WTC11 (cell line): ENCODE results near the gene TCF12. TPM values are rescaled to one million over a fixed set of nuclear protein-coding genes. Genes with fewer than 3 reads are reported as not detected.

Experiments used
- ATAC-seq: fragments of 200-7000 bp; cut with Tn5 transposase; 2 replicates; pipeline ENCODE4 v1.10.0; 2021; ENCODE audit warnings: mild to moderate bottlenecking, moderate library complexity
- CTCF ChIA-PET: fragments of 300-600 bp; sonication (Branson Sonifier 250); formaldehyde crosslinking; loops from one replicate; lab custom pipeline; 2021; ENCODE audit warnings: antibody characterized with exemption; lab: Charles Lee
- POLR2A ChIA-PET: fragments of 350-600 bp; sonication (Branson Sonifier 250); formaldehyde crosslinking; loops from one replicate; lab custom pipeline; 2021; ENCODE audit warnings: antibody characterized with exemption; lab: Charles Lee
- DNase-seq: peaks from one replicate; pipeline ENCODE4 v3.0.0; 2021; ENCODE audit warnings: low spot score
- H3K27ac Mint-ChIP-seq: 2 replicates; pipeline ENCODE4 v1.8.0; 2021; ENCODE audit warnings: mixed read lengths
- H3K27me3 Mint-ChIP-seq: 2 replicates; pipeline ENCODE4 v1.8.0; 2021; ENCODE audit warnings: low read depth, mild to moderate bottlenecking, moderate library complexity, mixed read lengths
- H3K36me3 Mint-ChIP-seq: 2 replicates; pipeline ENCODE4 v1.8.0; 2021; ENCODE audit warnings: mixed read lengths
- H3K4me1 Mint-ChIP-seq: 2 replicates; pipeline ENCODE4 v1.8.0; 2022; ENCODE audit warnings: mixed read lengths
- H3K4me3 Mint-ChIP-seq: 2 replicates; pipeline ENCODE4 v1.8.0; 2021; ENCODE audit warnings: mild to moderate bottlenecking, moderate library complexity, mixed read lengths
- H3K9me3 Mint-ChIP-seq: 2 replicates; pipeline ENCODE4 v1.8.0; 2021; ENCODE audit warnings: mixed read lengths
- ETV6 ChIP-seq: sonication (generic); formaldehyde crosslinking; IDR thresholded peaks from 2 replicates; pipeline ENCODE4 v1.8.1; 2022; ENCODE audit warnings: mild to moderate bottlenecking, missing genetic modification reagents
- GRHL2 ChIP-seq: fragments of 250-450 bp; sonication (Bioruptor Pico); IDR thresholded peaks from 2 replicates; pipeline ENCODE4 v1.8.0; 2022; ENCODE audit warnings: mild to moderate bottlenecking, moderate library complexity; ENCODE audit not compliant: insufficient replicate concordance, severe bottlenecking
- JAZF1 ChIP-seq: fragments of 250-450 bp; sonication (Bioruptor Pico); IDR thresholded peaks from 2 replicates; pipeline ENCODE4 v1.9.0; 2021; ENCODE audit warnings: moderate library complexity, mild to moderate bottlenecking, inconsistent platforms
- RORB ChIP-seq: fragments of 250-450 bp; sonication (Bioruptor Pico); IDR thresholded peaks from 2 replicates; pipeline ENCODE4 v1.9.0; 2021; ENCODE audit warnings: mild to moderate bottlenecking
- TEAD1 ChIP-seq: sonication (generic); formaldehyde crosslinking; IDR thresholded peaks from 2 replicates; pipeline ENCODE4 v1.8.0; 2022; ENCODE audit warnings: mild to moderate bottlenecking, missing genetic modification reagents
- ZBTB21 ChIP-seq: sonication (generic); formaldehyde crosslinking; IDR thresholded peaks from 2 replicates; pipeline ENCODE4 v1.8.1; 2023; ENCODE audit warnings: mild to moderate bottlenecking, missing genetic modification reagents, borderline replicate concordance
- ZNF396 ChIP-seq: fragments of 250-450 bp; sonication (Bioruptor Pico); IDR thresholded peaks from 2 replicates; pipeline ENCODE4 v1.8.0; 2021; ENCODE audit warnings: mild to moderate bottlenecking, moderate library complexity, borderline replicate concordance
- total RNA-seq: library from RNA; stranded (reverse); gene quantifications from 3 replicates; pipeline ENCODE4 v1.2.3, GENCODE V29; 2021
- TF ChIP-seq, protein P1 (sequence below): sonication (generic); formaldehyde crosslinking; IDR thresholded peaks from 2 replicates; pipeline ENCODE4 v1.8.0; 2022; ENCODE audit warnings: missing genetic modification reagents
- TF ChIP-seq, protein P2 (sequence below): sonication (generic); formaldehyde crosslinking; IDR thresholded peaks from 2 replicates; pipeline ENCODE4 v1.8.1; 2022; ENCODE audit warnings: low read depth, missing genetic modification reagents, borderline replicate concordance
- TF ChIP-seq, protein P3 (sequence below): fragments of 250-450 bp; sonication (Bioruptor Pico); IDR thresholded peaks from 2 replicates; pipeline ENCODE4 v1.9.0; 2021; ENCODE audit warnings: mild to moderate bottlenecking, borderline replicate concordance

Gene TCF12
- total RNA-seq, 1 experiment from 2014 or later, result 73.2 TPM

DNA sequence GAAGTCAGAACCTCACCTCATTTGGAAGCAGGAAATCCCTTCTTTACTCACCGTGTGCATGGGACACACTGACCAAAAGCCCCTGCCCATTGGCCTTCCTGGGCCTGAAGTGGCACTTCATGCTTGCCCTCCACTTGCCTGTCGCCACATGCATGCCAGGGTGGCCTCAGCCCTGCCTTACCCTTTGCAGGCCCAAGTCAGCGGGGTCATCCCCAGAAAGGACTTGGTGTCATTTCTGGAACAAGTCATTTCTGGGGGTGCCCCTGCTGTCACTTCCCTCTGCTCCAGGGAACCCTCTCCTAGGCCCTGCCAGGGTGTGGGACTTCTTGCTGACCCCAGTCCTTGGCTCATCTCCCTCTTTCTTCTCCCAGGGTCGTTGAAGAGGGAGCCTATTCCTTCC lies 398.0 kb downstream of the TCF12 start:
- CTCF ChIA-PET, result interaction anchor here (0.9 kb wide), 1 partner anchor 178 kb away, joined by 3 read pairs; no protein-coding TSS in a partner anchor
- no peaks in the 10 kb centered on the region for H3K36me3 Mint-ChIP-seq
- no peaks in the 10 kb centered on the region for H3K9me3 Mint-ChIP-seq
- TF ChIP-seq ZNF396 (CRISPR knock-in tag) (no peak), TEAD1 (CRISPR knock-in tag) (no peak), RORB (CRISPR knock-in tag) (no peak), GRHL2 (CRISPR knock-in tag) (no peak), ZBTB21 (CRISPR knock-in tag) (no peak), JAZF1 (CRISPR knock-in tag) (no peak)
- TF ChIP-seq, protein P1, sequence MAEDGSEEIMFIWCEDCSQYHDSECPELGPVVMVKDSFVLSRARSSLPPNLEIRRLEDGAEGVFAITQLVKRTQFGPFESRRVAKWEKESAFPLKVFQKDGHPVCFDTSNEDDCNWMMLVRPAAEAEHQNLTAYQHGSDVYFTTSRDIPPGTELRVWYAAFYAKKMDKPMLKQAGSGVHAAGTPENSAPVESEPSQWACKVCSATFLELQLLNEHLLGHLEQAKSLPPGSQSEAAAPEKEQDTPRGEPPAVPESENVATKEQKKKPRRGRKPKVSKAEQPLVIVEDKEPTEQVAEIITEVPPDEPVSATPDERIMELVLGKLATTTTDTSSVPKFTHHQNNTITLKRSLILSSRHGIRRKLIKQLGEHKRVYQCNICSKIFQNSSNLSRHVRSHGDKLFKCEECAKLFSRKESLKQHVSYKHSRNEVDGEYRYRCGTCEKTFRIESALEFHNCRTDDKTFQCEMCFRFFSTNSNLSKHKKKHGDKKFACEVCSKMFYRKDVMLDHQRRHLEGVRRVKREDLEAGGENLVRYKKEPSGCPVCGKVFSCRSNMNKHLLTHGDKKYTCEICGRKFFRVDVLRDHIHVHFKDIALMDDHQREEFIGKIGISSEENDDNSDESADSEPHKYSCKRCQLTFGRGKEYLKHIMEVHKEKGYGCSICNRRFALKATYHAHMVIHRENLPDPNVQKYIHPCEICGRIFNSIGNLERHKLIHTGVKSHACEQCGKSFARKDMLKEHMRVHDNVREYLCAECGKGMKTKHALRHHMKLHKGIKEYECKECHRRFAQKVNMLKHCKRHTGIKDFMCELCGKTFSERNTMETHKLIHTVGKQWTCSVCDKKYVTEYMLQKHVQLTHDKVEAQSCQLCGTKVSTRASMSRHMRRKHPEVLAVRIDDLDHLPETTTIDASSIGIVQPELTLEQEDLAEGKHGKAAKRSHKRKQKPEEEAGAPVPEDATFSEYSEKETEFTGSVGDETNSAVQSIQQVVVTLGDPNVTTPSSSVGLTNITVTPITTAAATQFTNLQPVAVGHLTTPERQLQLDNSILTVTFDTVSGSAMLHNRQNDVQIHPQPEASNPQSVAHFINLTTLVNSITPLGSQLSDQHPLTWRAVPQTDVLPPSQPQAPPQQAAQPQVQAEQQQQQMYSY (CRISPR knock-in tag), result no peak
- TF ChIP-seq, all 79 proteins: peak for 0
- H3K4me1 Mint-ChIP-seq, result peaks cover 17% of the 10 kb centered on the region
- ATAC-seq, result no peak
- POLR2A ChIA-PET, result no interaction called here
- H3K27me3 Mint-ChIP-seq, result no peaks in the 10 kb centered on the region; the same call in 1 of the 2 replicates
- no peak overlapping the region for H3K27ac Mint-ChIP-seq
- DNase-seq, result no peak
- no peak overlapping the region for H3K4me3 Mint-ChIP-seq

DNA sequence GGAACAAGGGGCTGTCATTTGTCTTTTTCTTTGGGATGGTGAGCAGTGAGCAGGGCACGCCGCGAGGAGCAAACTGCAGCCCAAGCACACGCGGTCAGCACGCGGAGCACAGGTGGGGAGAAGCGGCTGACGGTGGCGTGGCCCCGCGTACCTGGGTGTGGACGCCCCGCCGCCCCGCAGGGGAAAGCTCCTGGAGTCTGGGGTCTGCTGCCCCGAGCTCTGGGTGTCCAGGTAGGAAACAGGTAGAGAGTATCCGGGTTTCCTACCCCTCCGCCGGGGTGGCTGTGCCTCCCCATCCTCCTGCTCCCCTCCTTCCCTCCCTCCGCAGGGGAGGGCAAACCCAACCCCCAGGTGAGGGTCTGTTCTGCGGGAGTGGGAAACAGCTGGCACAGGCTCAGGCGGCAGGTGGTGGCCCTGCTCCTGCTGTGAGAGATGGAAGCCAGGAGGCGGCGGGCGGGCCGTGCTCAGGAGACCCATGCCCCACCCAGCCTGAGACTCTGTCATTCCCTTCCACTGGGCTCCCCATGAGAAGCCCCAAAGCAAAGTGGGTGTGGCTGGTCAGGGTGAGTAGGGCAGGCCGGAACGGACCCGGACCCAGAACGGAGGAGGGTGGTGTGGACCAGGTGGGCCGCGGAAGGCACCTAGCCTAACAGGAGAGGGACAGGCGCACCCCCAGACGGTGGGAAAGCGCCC lies 400.9 kb downstream of the TCF12 start:
- no peak overlapping the region for H3K4me3 Mint-ChIP-seq

More for the DNA sequence above, 400.9 kb downstream of the TCF12 start:
- TF ChIP-seq ETV6 (CRISPR knock-in tag), result 0 out of 2 replicates have a peak, but pooled peaks have one; percentile 28
- TF ChIP-seq, protein P2, sequence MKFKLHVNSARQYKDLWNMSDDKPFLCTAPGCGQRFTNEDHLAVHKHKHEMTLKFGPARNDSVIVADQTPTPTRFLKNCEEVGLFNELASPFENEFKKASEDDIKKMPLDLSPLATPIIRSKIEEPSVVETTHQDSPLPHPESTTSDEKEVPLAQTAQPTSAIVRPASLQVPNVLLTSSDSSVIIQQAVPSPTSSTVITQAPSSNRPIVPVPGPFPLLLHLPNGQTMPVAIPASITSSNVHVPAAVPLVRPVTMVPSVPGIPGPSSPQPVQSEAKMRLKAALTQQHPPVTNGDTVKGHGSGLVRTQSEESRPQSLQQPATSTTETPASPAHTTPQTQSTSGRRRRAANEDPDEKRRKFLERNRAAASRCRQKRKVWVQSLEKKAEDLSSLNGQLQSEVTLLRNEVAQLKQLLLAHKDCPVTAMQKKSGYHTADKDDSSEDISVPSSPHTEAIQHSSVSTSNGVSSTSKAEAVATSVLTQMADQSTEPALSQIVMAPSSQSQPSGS, result no peak
- TF ChIP-seq, protein P1 (CRISPR knock-in tag), result 0 out of 2 replicates have a peak, but pooled peaks have one; percentile 49
- TF ChIP-seq, protein P3, sequence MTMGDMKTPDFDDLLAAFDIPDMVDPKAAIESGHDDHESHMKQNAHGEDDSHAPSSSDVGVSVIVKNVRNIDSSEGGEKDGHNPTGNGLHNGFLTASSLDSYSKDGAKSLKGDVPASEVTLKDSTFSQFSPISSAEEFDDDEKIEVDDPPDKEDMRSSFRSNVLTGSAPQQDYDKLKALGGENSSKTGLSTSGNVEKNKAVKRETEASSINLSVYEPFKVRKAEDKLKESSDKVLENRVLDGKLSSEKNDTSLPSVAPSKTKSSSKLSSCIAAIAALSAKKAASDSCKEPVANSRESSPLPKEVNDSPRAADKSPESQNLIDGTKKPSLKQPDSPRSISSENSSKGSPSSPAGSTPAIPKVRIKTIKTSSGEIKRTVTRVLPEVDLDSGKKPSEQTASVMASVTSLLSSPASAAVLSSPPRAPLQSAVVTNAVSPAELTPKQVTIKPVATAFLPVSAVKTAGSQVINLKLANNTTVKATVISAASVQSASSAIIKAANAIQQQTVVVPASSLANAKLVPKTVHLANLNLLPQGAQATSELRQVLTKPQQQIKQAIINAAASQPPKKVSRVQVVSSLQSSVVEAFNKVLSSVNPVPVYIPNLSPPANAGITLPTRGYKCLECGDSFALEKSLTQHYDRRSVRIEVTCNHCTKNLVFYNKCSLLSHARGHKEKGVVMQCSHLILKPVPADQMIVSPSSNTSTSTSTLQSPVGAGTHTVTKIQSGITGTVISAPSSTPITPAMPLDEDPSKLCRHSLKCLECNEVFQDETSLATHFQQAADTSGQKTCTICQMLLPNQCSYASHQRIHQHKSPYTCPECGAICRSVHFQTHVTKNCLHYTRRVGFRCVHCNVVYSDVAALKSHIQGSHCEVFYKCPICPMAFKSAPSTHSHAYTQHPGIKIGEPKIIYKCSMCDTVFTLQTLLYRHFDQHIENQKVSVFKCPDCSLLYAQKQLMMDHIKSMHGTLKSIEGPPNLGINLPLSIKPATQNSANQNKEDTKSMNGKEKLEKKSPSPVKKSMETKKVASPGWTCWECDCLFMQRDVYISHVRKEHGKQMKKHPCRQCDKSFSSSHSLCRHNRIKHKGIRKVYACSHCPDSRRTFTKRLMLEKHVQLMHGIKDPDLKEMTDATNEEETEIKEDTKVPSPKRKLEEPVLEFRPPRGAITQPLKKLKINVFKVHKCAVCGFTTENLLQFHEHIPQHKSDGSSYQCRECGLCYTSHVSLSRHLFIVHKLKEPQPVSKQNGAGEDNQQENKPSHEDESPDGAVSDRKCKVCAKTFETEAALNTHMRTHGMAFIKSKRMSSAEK, result no peak
- CTCF ChIA-PET, result interaction anchor here (0.5 to 2.0 kb wide), 3 partner anchors 8 to 470 kb away, joined by 3 to 6 read pairs (median 4); no protein-coding TSS in a partner anchor
- H3K4me1 Mint-ChIP-seq, result peaks cover 37% of the 10 kb centered on the region
- no peak for DNase-seq
- no peaks in the 10 kb centered on the region for H3K9me3 Mint-ChIP-seq
- H3K27ac Mint-ChIP-seq, result no peak overlapping the region
- H3K36me3 Mint-ChIP-seq, result no peaks in the 10 kb centered on the region
- no peaks in the 10 kb centered on the region; the same call in 1 of the 2 replicates for H3K27me3 Mint-ChIP-seq
- no peak for ATAC-seq
- POLR2A ChIA-PET, result interaction anchor here (0.6 kb wide), 1 partner anchor 127 kb away, joined by 5 read pairs; no protein-coding TSS in a partner anchor
